Kidney glomerular epithelial cell (primary cell): ENCODE results near the gene CREM.

Source experiments
- DNase-seq: peaks from one replicate; lab custom pipeline; 2025; lab: John Stamatoyannopoulos, UW

Gene CREM

GRCh38 chr10:35219891-35220890 is 93.5 kb downstream of the CREM start:
- DNase-seq: no peak

GRCh38 chr10:35223016-35223415 is 96.4 kb downstream of the CREM start:
- DNase-seq: no peak

- DNase-seq: no peak
These were observed 97.5 kb downstream of the CREM start for GRCh38 chr10:35224045-35224740.

- DNase-seq: no peak
These were observed 98.6 kb downstream of the CREM start for GRCh38 chr10:35225204-35225603.

GRCh38 chr10:35226507-35226906 is 99.9 kb downstream of the CREM start:
- no peak for DNase-seq

GRCh38 chr10:35228058-35228457 is 101.4 kb downstream of the CREM start:
- DNase-seq: no peak

GRCh38 chr10:35231646-35232045 is 105.0 kb downstream of the CREM start:
- DNase-seq: no peak

- no peak for DNase-seq
These were observed 105.9 kb downstream of the CREM start for GRCh38 chr10:35232527-35232926.

GRCh38 chr10:35234073-35234472 is 107.4 kb downstream of the CREM start:
- DNase-seq: no peak

GRCh38 chr10:35236739-35237138 is 110.1 kb downstream of the CREM start:
- no peak for DNase-seq

- no peak for DNase-seq
These were observed 111.3 kb downstream of the CREM start for GRCh38 chr10:35237766-35238512.

- no peak for DNase-seq
These were observed 117.9 kb downstream of the CREM start for GRCh38 chr10:35244549-35244948.

- DNase-seq: no peak
These were observed 120.2 kb downstream of the CREM start for GRCh38 chr10:35246770-35247343.

GRCh38 chr10:35251373-35252100 is 124.9 kb downstream of the CREM start:
- no peak for DNase-seq

- DNase-seq: no peak
These were observed 130.7 kb downstream of the CREM start for GRCh38 chr10:35257057-35257983.

- peak; percentile 74 for DNase-seq
These were observed 133.2 kb downstream of the CREM start for GRCh38 chr10:35259769-35260397.

- no peak for DNase-seq
These were observed 135.8 kb downstream of the CREM start for GRCh38 chr10:35262436-35262835.
